HS-5 (cell line): ENCODE data around the gene TTYH2.
"Not testable (repeated sequence)": the region's sequence is repeated elsewhere in the genome, so short reads cannot be mapped to it uniquely, and the experiment has no call there.

ENCODE experiments used
- DNase-seq: peaks from one replicate; pipeline ENCODE4 v3.0.0-alpha.2; 2012; ENCODE audit warnings: low read depth

TTYH2 gene

GRCh38 chr17:74267579-74267978, 54.2 kb downstream of the TTYH2 start:
- DNase-seq, result no peak

- no peak for DNase-seq
Observed at GRCh38 chr17:74267987-74268499, 54.7 kb downstream of the TTYH2 start.

GRCh38 chr17:74268558-74268957, 55.2 kb downstream of the TTYH2 start:
- no peak for DNase-seq

- no peak for DNase-seq
Observed at GRCh38 chr17:74270333-74270732, 57.0 kb downstream of the TTYH2 start.

GRCh38 chr17:74271281-74271680, 57.9 kb downstream of the TTYH2 start:
- DNase-seq, result no peak

GRCh38 chr17:74271901-74272561, 58.7 kb downstream of the TTYH2 start:
- DNase-seq, result no peak

- DNase-seq, result no peak
Observed at GRCh38 chr17:74272731-74273201, 59.4 kb downstream of the TTYH2 start.

- DNase-seq, result no peak
Observed at GRCh38 chr17:74274060-74274708, 60.8 kb downstream of the TTYH2 start, which contains the start of gene DNAI2. TSS of gene DNAI2 (plus strand) at chr17:74274234. CDS start at chr17:74281818, 7,584 bp downstream.

- DNase-seq, result no peak
Observed at GRCh38 chr17:74274709-74275340, 61.5 kb downstream of the TTYH2 start.

GRCh38 chr17:74276051-74276476, 62.7 kb downstream of the TTYH2 start:
- no peak for DNase-seq

- no peak for DNase-seq
Observed at GRCh38 chr17:74276541-74277009, 63.2 kb downstream of the TTYH2 start.

GRCh38 chr17:74277935-74278334, 64.6 kb downstream of the TTYH2 start:
- DNase-seq, result no peak

- DNase-seq, result not testable (repeated sequence)
Observed at GRCh38 chr17:74279617-74280016, 66.2 kb downstream of the TTYH2 start.

- no peak for DNase-seq
Observed at GRCh38 chr17:74280093-74280513, 66.7 kb downstream of the TTYH2 start.

GRCh38 chr17:74281799-74282198, 68.4 kb downstream of the TTYH2 start:
- DNase-seq, result no peak

- DNase-seq, result not testable (repeated sequence)
Observed at GRCh38 chr17:74282274-74282586, 68.9 kb downstream of the TTYH2 start.

- DNase-seq, result no peak
Observed at GRCh38 chr17:74282587-74283370, 69.4 kb downstream of the TTYH2 start.

GRCh38 chr17:74283371-74283673, 70.0 kb downstream of the TTYH2 start:
- DNase-seq, result no peak

- no peak for DNase-seq
Observed at GRCh38 chr17:74287031-74287602, 73.7 kb downstream of the TTYH2 start.

GRCh38 chr17:74288785-74289184, 75.4 kb downstream of the TTYH2 start:
- no peak for DNase-seq

GRCh38 chr17:74289688-74290087, 76.3 kb downstream of the TTYH2 start:
- DNase-seq, result no peak

- no peak for DNase-seq
Observed at GRCh38 chr17:74290340-74290739, 77.0 kb downstream of the TTYH2 start.
